ENCODE results near the gene SLC6A2.

The SLC6A2 gene

GRCh38 chr16:55737318-55737717, 81.5 kb downstream of the SLC6A2 start:
- H2BK15ac ChIP-seq (ENCODE audit: low read depth, poor library complexity, severe bottlenecking) = no peak overlapping the region
- no peaks in the 10 kb centered on the region for H3K36me3 ChIP-seq (ENCODE audit: control insufficient read depth in 1 of 2, insufficient read depth in 2 of 2, low read depth in 1 of 2, low read length in 2 of 2)
- H2BK120ac ChIP-seq (ENCODE audit: low read depth, low read length) = no peak overlapping the region
- no peak for DNase-seq
- H3K79me1 ChIP-seq (replicated peaks; ENCODE audit: low read length, poor library complexity, severe bottlenecking) = no peaks in the 10 kb centered on the region
- H3K14ac ChIP-seq (ENCODE audit: low read length in 2 of 2) = no peak overlapping the region
- H4K8ac ChIP-seq (ENCODE audit: low read length) = no peak overlapping the region
- H3K4ac ChIP-seq (ENCODE audit: low read depth in 1 of 2, low read length in 2 of 2) = no peak overlapping the region
- no peak overlapping the region for H3K4me2 ChIP-seq (ENCODE audit: low read length, poor library complexity, severe bottlenecking)
- no peak overlapping the region for H2AFZ ChIP-seq (ENCODE audit: low read depth, low read length)
- H3K27ac ChIP-seq (ENCODE audit: low read length, poor library complexity, severe bottlenecking) = no peak overlapping the region
- H3K4me1 ChIP-seq (ENCODE audit: control insufficient read depth, insufficient read depth, low read depth, low read length) = no peaks in the 10 kb centered on the region
- H3K9me3 ChIP-seq (ENCODE audit: control insufficient read depth, low read length) = no peaks in the 10 kb centered on the region
- no peak overlapping the region for H3K9ac ChIP-seq (ENCODE audit: low read length)
- H2AK5ac ChIP-seq (ENCODE audit: low read length, severe bottlenecking) = no peak overlapping the region
- H2BK12ac ChIP-seq (ENCODE audit: low read length in 2 of 2) = no peak overlapping the region
- peaks cover 0 to 33% of the 10 kb centered on the region in 2 experiments for H3K27me3 ChIP-seq (ENCODE audit: control insufficient read depth in 1 of 2, insufficient read depth in 1 of 2, low read length in 2 of 2)
- H3K4me3 ChIP-seq (ENCODE audit: insufficient read depth in 1 of 2, low read depth in 1 of 2, low read length in 2 of 2) = no peak overlapping the region
- no peak overlapping the region for H4K91ac ChIP-seq (ENCODE audit: low read length)
- WGBS = 59% methylated on average over 3 of the region's 3 CpGs
- no peak overlapping the region for H3K23ac ChIP-seq (ENCODE audit: low read length in 2 of 2)
- no peak overlapping the region for H2BK5ac ChIP-seq (ENCODE audit: low read depth, low read length, poor library complexity, severe bottlenecking)
- H3K18ac ChIP-seq (ENCODE audit: low read depth in 1 of 2, low read length in 2 of 2) = no peak overlapping the region

GRCh38 chr16:55737966-55738365, 82.2 kb downstream of the SLC6A2 start:
- H3K18ac ChIP-seq (ENCODE audit: low read depth in 1 of 2, low read length in 2 of 2) = no peak overlapping the region
- H4K91ac ChIP-seq (ENCODE audit: low read length) = no peak overlapping the region
- H2BK12ac ChIP-seq (ENCODE audit: low read length in 2 of 2) = no peak overlapping the region
- no peak overlapping the region for H3K14ac ChIP-seq (ENCODE audit: low read length in 2 of 2)
- no peak overlapping the region for H3K27ac ChIP-seq (ENCODE audit: low read length, poor library complexity, severe bottlenecking)
- DNase-seq = no peak
- no peak overlapping the region for H2BK15ac ChIP-seq (ENCODE audit: low read depth, poor library complexity, severe bottlenecking)
- no peak overlapping the region for H3K4me2 ChIP-seq (ENCODE audit: low read length, poor library complexity, severe bottlenecking)
- H3K4ac ChIP-seq (ENCODE audit: low read depth in 1 of 2, low read length in 2 of 2) = no peak overlapping the region
- H3K79me1 ChIP-seq (replicated peaks; ENCODE audit: low read length, poor library complexity, severe bottlenecking) = no peaks in the 10 kb centered on the region
- no peak overlapping the region for H2BK120ac ChIP-seq (ENCODE audit: low read depth, low read length)
- no peaks in the 10 kb centered on the region for H3K36me3 ChIP-seq (ENCODE audit: control insufficient read depth in 1 of 2, insufficient read depth in 2 of 2, low read depth in 1 of 2, low read length in 2 of 2)
- H3K9me3 ChIP-seq (ENCODE audit: control insufficient read depth, low read length) = no peaks in the 10 kb centered on the region
- H3K27me3 ChIP-seq (ENCODE audit: control insufficient read depth in 1 of 2, insufficient read depth in 1 of 2, low read length in 2 of 2) = peaks cover 0 to 38% of the 10 kb centered on the region in 2 experiments
- H2BK5ac ChIP-seq (ENCODE audit: low read depth, low read length, poor library complexity, severe bottlenecking) = no peak overlapping the region
- 77% methylated on average over 9 of the region's 9 CpGs for whole genome bisulfite sequencing
- H3K4me1 ChIP-seq (ENCODE audit: control insufficient read depth, insufficient read depth, low read depth, low read length) = no peaks in the 10 kb centered on the region
- H3K4me3 ChIP-seq (ENCODE audit: insufficient read depth in 1 of 2, low read depth in 1 of 2, low read length in 2 of 2) = peak overlapping the region in 1 of 2 experiments; percentile 20
- H4K8ac ChIP-seq (ENCODE audit: low read length) = no peak overlapping the region
- no peak overlapping the region for H3K23ac ChIP-seq (ENCODE audit: low read length in 2 of 2)
- H2AK5ac ChIP-seq (ENCODE audit: low read length, severe bottlenecking) = no peak overlapping the region
- H2AFZ ChIP-seq (ENCODE audit: low read depth, low read length) = no peak overlapping the region
- H3K9ac ChIP-seq (ENCODE audit: low read length) = no peak overlapping the region

GRCh38 chr16:55746081-55746480, 90.3 kb downstream of the SLC6A2 start:
- no peak overlapping the region for H3K4ac ChIP-seq (ENCODE audit: low read depth in 1 of 2, low read length in 2 of 2)
- H3K27me3 ChIP-seq (ENCODE audit: control insufficient read depth in 1 of 2, insufficient read depth in 1 of 2, low read length in 2 of 2) = peaks cover 0 to 47% of the 10 kb centered on the region in 2 experiments
- no peaks in the 10 kb centered on the region for H3K79me1 ChIP-seq (replicated peaks; ENCODE audit: low read length, poor library complexity, severe bottlenecking)
- no peak overlapping the region for H3K14ac ChIP-seq (ENCODE audit: low read length in 2 of 2)
- H3K9ac ChIP-seq (ENCODE audit: low read length) = no peak overlapping the region
- H4K91ac ChIP-seq (ENCODE audit: low read length) = no peak overlapping the region
- H2BK120ac ChIP-seq (ENCODE audit: low read depth, low read length) = no peak overlapping the region
- no peaks in the 10 kb centered on the region for H3K4me1 ChIP-seq (ENCODE audit: control insufficient read depth, insufficient read depth, low read depth, low read length)
- H2AK5ac ChIP-seq (ENCODE audit: low read length, severe bottlenecking) = no peak overlapping the region
- no peak overlapping the region for H3K18ac ChIP-seq (ENCODE audit: low read depth in 1 of 2, low read length in 2 of 2)
- H3K27ac ChIP-seq (ENCODE audit: low read length, poor library complexity, severe bottlenecking) = no peak overlapping the region
- H2AFZ ChIP-seq (ENCODE audit: low read depth, low read length) = no peak overlapping the region
- no peak overlapping the region for H2BK5ac ChIP-seq (ENCODE audit: low read depth, low read length, poor library complexity, severe bottlenecking)
- no peak overlapping the region for H2BK15ac ChIP-seq (ENCODE audit: low read depth, poor library complexity, severe bottlenecking)
- no peak overlapping the region for H4K8ac ChIP-seq (ENCODE audit: low read length)
- H3K9me3 ChIP-seq (ENCODE audit: control insufficient read depth, low read length) = no peaks in the 10 kb centered on the region
- H3K4me2 ChIP-seq (ENCODE audit: low read length, poor library complexity, severe bottlenecking) = no peak overlapping the region
- 76% methylated on average over 4 of the region's 4 CpGs for WGBS
- no peak overlapping the region for H3K4me3 ChIP-seq (ENCODE audit: insufficient read depth in 1 of 2, low read depth in 1 of 2, low read length in 2 of 2)
- H2BK12ac ChIP-seq (ENCODE audit: low read length in 2 of 2) = no peak overlapping the region
- no peaks in the 10 kb centered on the region for H3K36me3 ChIP-seq (ENCODE audit: control insufficient read depth in 1 of 2, insufficient read depth in 2 of 2, low read depth in 1 of 2, low read length in 2 of 2)
- DNase-seq = no peak
- no peak overlapping the region for H3K23ac ChIP-seq (ENCODE audit: low read length in 2 of 2)

DNA sequence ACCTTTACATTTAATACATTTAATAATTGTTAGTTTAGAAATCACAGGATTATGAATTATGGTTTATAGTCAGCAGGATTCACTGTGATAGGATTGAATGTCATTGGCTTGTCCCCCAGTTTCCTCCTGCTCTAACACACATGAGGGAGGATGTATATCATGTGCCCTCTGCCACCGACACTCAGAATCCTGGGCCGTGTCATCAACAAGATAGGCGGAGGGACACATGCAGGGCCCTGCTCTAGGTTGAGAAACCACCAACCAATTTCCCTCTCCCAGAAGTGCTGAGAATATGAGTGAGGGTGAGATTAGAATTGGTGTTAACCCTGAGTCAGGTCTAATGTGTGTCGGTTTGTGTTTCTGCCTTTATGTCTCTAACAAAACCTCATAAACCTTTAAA, 92.0 kb downstream of the SLC6A2 start:
- H3K23ac ChIP-seq (ENCODE audit: low read length in 2 of 2) = no peak overlapping the region
- DNase-seq = no peak
- no peak overlapping the region for H2BK120ac ChIP-seq (ENCODE audit: low read depth, low read length)
- H3K79me1 ChIP-seq (replicated peaks; ENCODE audit: low read length, poor library complexity, severe bottlenecking) = no peaks in the 10 kb centered on the region
- no peak overlapping the region for H4K91ac ChIP-seq (ENCODE audit: low read length)
- no peak overlapping the region for H2AFZ ChIP-seq (ENCODE audit: low read depth, low read length)
- H3K27me3 ChIP-seq (ENCODE audit: control insufficient read depth in 1 of 2, insufficient read depth in 1 of 2, low read length in 2 of 2) = peaks cover 0 to 30% of the 10 kb centered on the region in 2 experiments
- WGBS = 94% methylated on average over 2 of the region's 4 CpGs
- no peaks in the 10 kb centered on the region for H3K4me1 ChIP-seq (ENCODE audit: control insufficient read depth, insufficient read depth, low read depth, low read length)
- H2BK5ac ChIP-seq (ENCODE audit: low read depth, low read length, poor library complexity, severe bottlenecking) = no peak overlapping the region
- H3K9ac ChIP-seq (ENCODE audit: low read length) = no peak overlapping the region
- H3K9me3 ChIP-seq (ENCODE audit: control insufficient read depth, low read length) = no peaks in the 10 kb centered on the region
- no peaks in the 10 kb centered on the region for H3K36me3 ChIP-seq (ENCODE audit: control insufficient read depth in 1 of 2, insufficient read depth in 2 of 2, low read depth in 1 of 2, low read length in 2 of 2)
- H3K27ac ChIP-seq (ENCODE audit: low read length, poor library complexity, severe bottlenecking) = no peak overlapping the region
- no peak overlapping the region for H2BK12ac ChIP-seq (ENCODE audit: low read length in 2 of 2)
- H2AK5ac ChIP-seq (ENCODE audit: low read length, severe bottlenecking) = no peak overlapping the region
- H3K4ac ChIP-seq (ENCODE audit: low read depth in 1 of 2, low read length in 2 of 2) = no peak overlapping the region
- H3K4me3 ChIP-seq (ENCODE audit: insufficient read depth in 1 of 2, low read depth in 1 of 2, low read length in 2 of 2) = no peak overlapping the region
- no peak overlapping the region for H2BK15ac ChIP-seq (ENCODE audit: low read depth, poor library complexity, severe bottlenecking)
- H3K18ac ChIP-seq (ENCODE audit: low read depth in 1 of 2, low read length in 2 of 2) = no peak overlapping the region
- no peak overlapping the region for H3K14ac ChIP-seq (ENCODE audit: low read length in 2 of 2)
- H4K8ac ChIP-seq (ENCODE audit: low read length) = no peak overlapping the region
- no peak overlapping the region for H3K4me2 ChIP-seq (ENCODE audit: low read length, poor library complexity, severe bottlenecking)
